ENCODE measurements around the gene UROD. TPM values are rescaled to one million over a fixed set of nuclear protein-coding genes. Genes with fewer than 3 reads are reported as not detected.

The UROD gene
- total RNA-seq, 1 experiment from 2014 or later = 92.2 TPM

DNA sequence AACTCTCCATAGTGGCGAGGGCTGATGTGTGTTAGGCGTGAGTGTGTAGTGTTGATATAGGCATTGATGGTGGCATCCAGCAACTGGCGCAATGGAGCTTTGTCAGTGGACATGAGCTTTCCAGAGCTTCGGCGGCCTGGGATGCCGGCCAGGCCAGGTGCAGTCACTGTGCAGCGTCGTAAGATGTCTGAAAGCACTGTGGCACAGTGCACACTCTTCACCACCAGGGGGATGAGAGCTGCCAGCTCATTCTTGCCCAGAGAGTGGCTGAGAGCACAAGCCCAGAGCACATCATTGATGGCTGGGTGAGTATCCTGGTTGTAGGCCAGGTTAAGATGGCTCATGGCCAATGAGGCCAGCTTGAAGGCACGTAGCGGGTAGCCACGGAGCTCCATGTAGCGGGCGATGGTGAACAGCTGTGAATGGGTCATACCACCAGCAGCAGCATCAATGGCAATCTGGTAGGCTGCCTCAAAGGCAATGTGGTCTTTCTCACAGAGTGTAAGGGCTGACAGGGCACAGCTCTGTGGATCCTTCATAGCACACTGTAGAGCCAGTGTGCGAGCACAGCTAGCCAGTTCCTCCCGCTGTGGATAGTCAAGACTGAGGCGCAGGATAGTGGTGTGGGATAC, 6.7 kb downstream of the UROD start:
- Mint-ChIP-seq H3K4me3 (0 out of 5 replicates have a peak overlapping the region, but pooled peaks of 1 of the 2 experiments have one; percentile 30), H3K27ac (peak overlapping the region in 1 of 3 experiments; percentile 55; a peak in 2 of 7 replicates), H3K9me3 (no peaks in the 10 kb centered on the region; a peak in 1 of 5 replicates), H3K4me1 (peaks cover 5 to 6% of the 10 kb centered on the region in 2 experiments; a peak in 3 of 4 replicates), H3K27me3 (ENCODE audit: low read depth) (no peaks in the 10 kb centered on the region), H3K36me3 (ENCODE audit: insufficient read depth in 1 of 3, low read depth in 3 of 3) (peaks cover 4 to 18% (median 13%) of the 10 kb centered on the region in 3 experiments; a peak in 6 of 7 replicates)
- TF ChIP-seq, protein P1, sequence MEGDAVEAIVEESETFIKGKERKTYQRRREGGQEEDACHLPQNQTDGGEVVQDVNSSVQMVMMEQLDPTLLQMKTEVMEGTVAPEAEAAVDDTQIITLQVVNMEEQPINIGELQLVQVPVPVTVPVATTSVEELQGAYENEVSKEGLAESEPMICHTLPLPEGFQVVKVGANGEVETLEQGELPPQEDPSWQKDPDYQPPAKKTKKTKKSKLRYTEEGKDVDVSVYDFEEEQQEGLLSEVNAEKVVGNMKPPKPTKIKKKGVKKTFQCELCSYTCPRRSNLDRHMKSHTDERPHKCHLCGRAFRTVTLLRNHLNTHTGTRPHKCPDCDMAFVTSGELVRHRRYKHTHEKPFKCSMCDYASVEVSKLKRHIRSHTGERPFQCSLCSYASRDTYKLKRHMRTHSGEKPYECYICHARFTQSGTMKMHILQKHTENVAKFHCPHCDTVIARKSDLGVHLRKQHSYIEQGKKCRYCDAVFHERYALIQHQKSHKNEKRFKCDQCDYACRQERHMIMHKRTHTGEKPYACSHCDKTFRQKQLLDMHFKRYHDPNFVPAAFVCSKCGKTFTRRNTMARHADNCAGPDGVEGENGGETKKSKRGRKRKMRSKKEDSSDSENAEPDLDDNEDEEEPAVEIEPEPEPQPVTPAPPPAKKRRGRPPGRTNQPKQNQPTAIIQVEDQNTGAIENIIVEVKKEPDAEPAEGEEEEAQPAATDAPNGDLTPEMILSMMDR (conservative IDR thresholded peaks at IDR 0.05) = peak; percentile 84
- no peak overlapping the region for H3K27ac ChIP-seq (ENCODE audit: insufficient read length, low read depth, low read length)
- H2BK120ac ChIP-seq (ENCODE audit: low read depth, low read length, poor library complexity, severe bottlenecking) = no peak overlapping the region
- no peaks in the 10 kb centered on the region for H3K79me1 ChIP-seq (ENCODE audit: insufficient read depth, low read depth, low read length, poor library complexity, severe bottlenecking)
- no CpG with 5 or more reads among the region's 16 CpGs for WGBS (ENCODE audit: extremely low coverage, insufficient read length, low lambda C conversion rate)
- H2BK15ac ChIP-seq (ENCODE audit: low read depth, low read length) = no peak overlapping the region
- H3K14ac ChIP-seq (ENCODE audit: insufficient read depth, low read length) = no peak overlapping the region; the same call in 1 of the 2 replicates
- H2AFZ ChIP-seq (ENCODE audit: low read length) = no peak overlapping the region
- H3T11ph ChIP-seq (ENCODE audit: low read length) = no peak overlapping the region
- no peak overlapping the region for H3K18ac ChIP-seq (ENCODE audit: insufficient read length, low read depth, low read length)
- no peak overlapping the region for H4K5ac ChIP-seq (ENCODE audit: insufficient read length, low read depth, low read length)
- no peaks in the 10 kb centered on the region for H3K9me3 ChIP-seq (ENCODE audit: control insufficient read depth, low read depth, low read length)
- DNase-seq = peak; percentile 82
- no peaks in the 10 kb centered on the region for H3K27me3 ChIP-seq (ENCODE audit: insufficient read depth, low read length)
- no peak overlapping the region for H3K4ac ChIP-seq (ENCODE audit: low read depth, low read length)
- no peaks in the 10 kb centered on the region for H3K23me2 ChIP-seq (ENCODE audit: insufficient read length, low read depth, low read length, poor library complexity, severe bottlenecking)
- H3K9ac ChIP-seq (ENCODE audit: extremely low read depth, insufficient read length, low read length) = no peak overlapping the region
- no peak overlapping the region for H3K4me2 ChIP-seq (ENCODE audit: insufficient read depth, insufficient read length, low read length)
- no peak overlapping the region for H3K56ac ChIP-seq (ENCODE audit: insufficient read length, low read depth, low read length)
- H4K8ac ChIP-seq (replicated peaks; ENCODE audit: insufficient read length, low read depth, low read length) = no peak overlapping the region
- no peak overlapping the region for H2AK5ac ChIP-seq (ENCODE audit: insufficient read length, low read length)
- H2BK5ac ChIP-seq (ENCODE audit: insufficient read length, low read length) = no peak overlapping the region
- no peak overlapping the region for H2BK20ac ChIP-seq (ENCODE audit: low read depth, low read length, poor library complexity, severe bottlenecking)
- no peaks in the 10 kb centered on the region for H3K79me2 ChIP-seq (ENCODE audit: insufficient read depth, low read length)
- H3K23ac ChIP-seq (ENCODE audit: insufficient read length, low read depth, low read length) = no peak overlapping the region
- no peak overlapping the region for H4K91ac ChIP-seq (ENCODE audit: insufficient read length, low read depth, low read length)
- no peak overlapping the region for H2BK12ac ChIP-seq (ENCODE audit: insufficient read length, low read depth, low read length)
- no peaks in the 10 kb centered on the region for H4K20me1 ChIP-seq (ENCODE audit: control insufficient read depth, insufficient read depth, insufficient read length)
- H3K4me1 ChIP-seq (ENCODE audit: insufficient read depth, low read length) = no peaks in the 10 kb centered on the region

All from H9 (cell line).